Tibial artery (tissue), 4 donors: Measurements from ENCODE around the gene ALPI.

ENCODE experiments used
- DNase-seq, 2 donors: peaks; one replicate each; pipeline ENCODE4 v3.0.0-alpha.2; 2019
- H3K27ac ChIP-seq, 2 donors: fragments of 200-600 bp; sonication (generic) in 1 of 2; 1 replicate in 1 of 2; 2 replicates in 1 of 2; pipeline ENCODE4 v1.5.1; 2018 to 2019; ENCODE audit warnings: mild to moderate bottlenecking in 1 of 2
- H3K27me3 ChIP-seq, 2 donors: fragments of 200-600 bp; sonication (generic) in 1 of 2; one replicate each; pipeline versions ENCODE4 v1.5.1 to v1.6.0; 2016 to 2019
- H3K36me3 ChIP-seq, 3 donors: fragments of 200-600 bp; sonication (generic) in 2 of 3; one replicate each; pipeline ENCODE4 v1.5.1; 2016 to 2019; ENCODE audit warnings: mild to moderate bottlenecking in 2 of 3
- H3K4me1 ChIP-seq, 4 donors: fragments of 200-600 bp; sonication (generic) in 2 of 4; 1 replicate in 3 of 4; 2 replicates in 1 of 4; pipeline ENCODE4 v1.5.1; 2016 to 2019
- H3K4me3 ChIP-seq, 2 donors: fragments of 200-600 bp; sonication (generic) in 1 of 2; 1 replicate in 1 of 2; 2 replicates in 1 of 2; pipeline ENCODE4 v1.5.1; 2018 to 2019; ENCODE audit warnings: mild to moderate bottlenecking in 2 of 2
- H3K9me3 ChIP-seq, 3 donors: fragments of 200-600 bp; sonication (generic) in 1 of 3; one replicate each; pipeline ENCODE4 v1.5.1; 2016 to 2019
- CTCF ChIP-seq, 2 experiments: fragments of 200-600 bp in 1 of 2; fragments of 450-650 bp in 1 of 2; IDR thresholded peaks; one replicate each; pipeline ENCODE4 v1.5.1; 2017 to 2019; ENCODE audit warnings: antibody characterized with exemption in 2 of 2, mild to moderate bottlenecking in 1 of 2, moderate library complexity in 1 of 2
- intact Hi-C: fragments of 100-400 bp; cut with DNase I; formaldehyde crosslinking; loops from one replicate; pipeline ENCODE4 v1.15.0; 2023; ENCODE audit warnings: low total_unique reads

Gene ALPI

GRCh38 chr2:232417489-232417888, 38.5 kb upstream of the ALPI start:
- peaks cover 0 to 77% of the 10 kb centered on the region in 2 donors for H3K27me3 ChIP-seq
- H3K4me3 ChIP-seq: no peak overlapping the region
- no peak overlapping the region for H3K27ac ChIP-seq
- H3K9me3 ChIP-seq: no peaks in the 10 kb centered on the region
- peak in 1 of 2 donors; percentile 34 for DNase-seq
- H3K4me1 ChIP-seq: peaks cover 0 to 28% (median 25%) of the 10 kb centered on the region in 4 donors
- intact Hi-C loops: no loop called here
- no peaks in the 10 kb centered on the region for H3K36me3 ChIP-seq
- no peak for TF ChIP-seq CTCF (IDR thresholded peaks at IDR 0.05)

- peaks cover 0 to 28% (median 25%) of the 10 kb centered on the region in 4 donors for H3K4me1 ChIP-seq
- intact Hi-C loops: no loop called here
- DNase-seq: peak in 1 of 2 donors; percentile 59
- H3K36me3 ChIP-seq: no peaks in the 10 kb centered on the region
- H3K27me3 ChIP-seq: peaks cover 0 to 77% of the 10 kb centered on the region in 2 donors
- TF ChIP-seq CTCF (IDR thresholded peaks at IDR 0.05): no peak
- H3K9me3 ChIP-seq: peaks cover 0 to 3% (median 0%) of the 10 kb centered on the region in 3 donors
- H3K4me3 ChIP-seq: no peak overlapping the region
- H3K27ac ChIP-seq: no peak overlapping the region
Observed at GRCh38 chr2:232418056-232418455, 37.9 kb upstream of the ALPI start.

GRCh38 chr2:232418466-232419244, 37.3 kb upstream of the ALPI start:
- DNase-seq: peak in 1 of 2 donors; percentile 53
- Histone ChIP-seq H3K4me1 (peaks cover 0 to 28% (median 25%) of the 10 kb centered on the region in 4 donors), H3K27ac (no peak overlapping the region), H3K36me3 (no peaks in the 10 kb centered on the region), H3K4me3 (peak overlapping the region; percentile 11 to 30), H3K27me3 (peaks cover 0 to 77% of the 10 kb centered on the region in 2 donors), H3K9me3 (peaks cover 0 to 3% (median 0%) of the 10 kb centered on the region in 3 donors)
- TF ChIP-seq CTCF (IDR thresholded peaks at IDR 0.05): no peak
- intact Hi-C loops: no loop called here

DNA sequence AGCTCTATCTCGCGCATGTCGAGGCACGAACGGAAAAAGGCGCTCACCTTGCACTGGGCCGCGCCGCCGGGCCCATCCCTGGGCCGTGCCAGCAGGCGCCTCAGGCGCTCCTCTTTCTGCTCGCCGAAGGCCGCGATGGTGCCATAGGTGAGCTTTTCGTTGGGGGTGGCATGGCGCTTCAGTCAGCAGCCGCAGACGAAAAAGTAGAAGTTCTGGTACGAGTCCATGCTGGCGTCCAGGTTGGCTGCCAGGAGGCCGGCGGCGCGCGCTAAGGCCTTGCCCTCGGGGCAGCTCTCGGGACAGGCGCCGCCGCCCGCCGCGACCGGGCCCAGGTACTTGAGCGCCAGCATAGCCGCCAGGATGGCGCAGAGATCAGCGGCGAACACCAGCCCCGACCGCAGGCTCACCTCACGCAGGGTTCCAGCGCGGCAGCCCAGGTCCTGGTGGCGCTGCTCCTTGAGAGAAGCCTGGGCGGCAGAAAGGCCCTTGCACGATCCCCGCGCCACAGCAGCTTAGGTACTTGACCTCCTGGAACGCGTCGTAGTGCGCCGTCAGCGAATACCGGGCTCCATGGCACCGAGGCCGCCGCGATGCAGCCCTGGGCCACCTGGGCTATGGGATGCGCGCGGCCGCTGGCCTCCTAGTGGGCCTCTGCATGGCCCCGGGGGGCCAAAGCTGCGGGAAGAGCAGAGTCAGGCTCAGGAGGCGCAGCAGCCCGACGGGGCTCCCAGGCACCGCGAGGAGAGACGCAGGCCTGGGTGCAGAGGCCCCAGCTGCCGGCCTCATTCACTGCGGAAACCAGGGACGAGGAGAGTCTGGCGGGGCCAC, 36.5 kb upstream of the ALPI start:
- Histone ChIP-seq H3K36me3 (no peaks in the 10 kb centered on the region), H3K27me3 (peaks cover 0 to 74% of the 10 kb centered on the region in 2 donors), H3K27ac (no peak overlapping the region), H3K4me1 (peaks cover 0 to 28% (median 25%) of the 10 kb centered on the region in 4 donors), H3K9me3 (peaks cover 0 to 3% (median 0%) of the 10 kb centered on the region in 3 donors), H3K4me3 (peak overlapping the region; percentile 11 to 30)
- DNase-seq: peak in 1 of 2 donors; percentile 43
- no peak for TF ChIP-seq CTCF (IDR thresholded peaks at IDR 0.05)
- intact Hi-C loops: no loop called here

DNA sequence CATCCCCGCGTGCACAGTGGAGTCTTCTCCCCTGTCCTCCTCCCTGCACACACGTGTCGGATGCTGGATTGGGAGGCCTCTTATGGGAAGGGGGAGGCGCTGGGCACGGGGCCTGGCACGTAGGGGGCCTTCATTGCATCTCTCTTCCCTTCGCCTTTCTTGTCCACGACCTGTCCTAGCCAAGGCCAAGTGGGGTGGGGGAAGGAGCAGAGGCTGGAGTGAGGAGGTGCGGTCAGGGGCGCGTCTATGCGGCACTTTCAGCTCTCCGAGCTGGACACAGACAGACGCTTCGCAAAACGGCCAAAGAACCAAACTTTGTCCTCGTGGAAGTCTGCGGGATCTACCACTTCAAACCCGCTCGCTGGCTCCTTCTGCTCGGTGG, 35.9 kb upstream of the ALPI start:
- DNase-seq: peak in 1 of 2 donors; percentile 42
- no peak for TF ChIP-seq CTCF (IDR thresholded peaks at IDR 0.05)
- Histone ChIP-seq H3K27ac (no peak overlapping the region), H3K4me3 (no peak overlapping the region), H3K27me3 (peaks cover 0 to 72% of the 10 kb centered on the region in 2 donors), H3K36me3 (no peaks in the 10 kb centered on the region), H3K9me3 (peaks cover 0 to 3% (median 0%) of the 10 kb centered on the region in 3 donors), H3K4me1 (peaks cover 0 to 28% (median 25%) of the 10 kb centered on the region in 4 donors)
- intact Hi-C loops: no loop called here
